Activated naive CD4-positive, alpha-beta T cell treated with anti-CD3 and anti-CD28 coated beads, Interleukin-2, amount 10 ng/mL, durations not matched to agents 7 days and 5 days (primary cell): ENCODE measurements around the gene EPHA4.
"Not testable (repeated sequence)": the region's sequence is repeated elsewhere in the genome, so short reads cannot be mapped to it uniquely, and the experiment has no call there.

Source experiments
- CTCF ChIA-PET: fragments of 350-600 bp; sonication (Branson Sonifier 250); formaldehyde crosslinking; loops from one replicate; lab custom pipeline; 2021; ENCODE audit warnings: antibody characterized with exemption; lab: Charles Lee
- DNase-seq: peaks from one replicate; pipeline ENCODE4 v3.0.0-alpha.2; 2020
- H3K27ac Mint-ChIP-seq: one replicate; pipeline ENCODE4 v1.8.0; 2021; ENCODE audit warnings: mild to moderate bottlenecking, moderate library complexity, mixed read lengths
- H3K27me3 Mint-ChIP-seq: one replicate; pipeline ENCODE4 v1.8.0; 2021; ENCODE audit warnings: mild to moderate bottlenecking, mixed read lengths
- H3K36me3 Mint-ChIP-seq: one replicate; pipeline ENCODE4 v1.8.0; 2021; ENCODE audit warnings: mixed read lengths
- H3K4me1 Mint-ChIP-seq: one replicate; pipeline ENCODE4 v1.8.0; 2021; ENCODE audit warnings: mixed read lengths
- H3K4me3 Mint-ChIP-seq: one replicate; pipeline ENCODE4 v1.8.0; 2021; ENCODE audit warnings: mild to moderate bottlenecking, moderate library complexity, mixed read lengths
- H3K9me3 Mint-ChIP-seq: one replicate; pipeline ENCODE4 v1.8.0; 2021; ENCODE audit warnings: mixed read lengths

Gene EPHA4

DNA sequence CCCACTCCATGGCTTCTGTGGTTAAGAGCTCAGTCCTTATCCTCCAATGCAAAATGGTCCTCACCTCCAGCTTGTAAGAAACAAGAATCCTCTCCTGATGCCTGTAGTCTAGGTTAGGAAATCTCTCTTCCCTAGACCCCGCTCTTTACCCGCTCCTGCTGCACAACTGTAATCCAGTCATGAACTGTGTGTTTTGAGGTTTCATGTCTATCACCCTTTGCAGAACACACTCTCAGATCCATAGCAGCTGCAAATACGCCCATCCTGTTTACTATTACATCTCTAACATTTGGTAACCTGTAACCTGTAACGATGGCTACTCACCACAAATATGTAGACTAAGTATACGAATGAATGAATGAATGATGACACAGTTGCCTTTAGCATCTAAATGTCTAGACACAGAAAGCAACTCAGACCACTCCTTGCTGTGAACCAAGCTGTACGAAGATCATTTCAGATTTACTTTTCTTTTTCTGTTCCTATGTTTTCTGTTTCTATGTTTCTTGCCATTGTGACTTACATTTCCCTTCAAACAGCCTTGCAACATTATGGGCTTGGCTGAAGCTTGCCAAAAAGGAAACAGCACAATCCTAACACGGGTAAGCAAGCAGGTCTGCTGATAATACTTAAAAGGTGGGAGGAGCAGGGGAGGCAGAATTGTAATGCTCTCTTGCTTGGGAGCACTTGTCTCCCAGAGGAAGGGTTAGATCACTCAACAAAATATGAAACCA is 53.7 kb downstream of the EPHA4 start:
- peak; percentile 59 for DNase-seq
- Mint-ChIP-seq H3K27me3 (no peaks in the 10 kb centered on the region), H3K27ac (no peak overlapping the region), H3K36me3 (peaks cover 11% of the 10 kb centered on the region), H3K9me3 (peaks cover 3% of the 10 kb centered on the region), H3K4me3 (no peak overlapping the region), H3K4me1 (peaks cover 14% of the 10 kb centered on the region)
- CTCF ChIA-PET = interaction anchor here (0.6 to 1.6 kb wide), 6 partner anchors 11 to 56 kb away, joined by 3 to 5 read pairs (median 4); no protein-coding TSS in a partner anchor

DNA sequence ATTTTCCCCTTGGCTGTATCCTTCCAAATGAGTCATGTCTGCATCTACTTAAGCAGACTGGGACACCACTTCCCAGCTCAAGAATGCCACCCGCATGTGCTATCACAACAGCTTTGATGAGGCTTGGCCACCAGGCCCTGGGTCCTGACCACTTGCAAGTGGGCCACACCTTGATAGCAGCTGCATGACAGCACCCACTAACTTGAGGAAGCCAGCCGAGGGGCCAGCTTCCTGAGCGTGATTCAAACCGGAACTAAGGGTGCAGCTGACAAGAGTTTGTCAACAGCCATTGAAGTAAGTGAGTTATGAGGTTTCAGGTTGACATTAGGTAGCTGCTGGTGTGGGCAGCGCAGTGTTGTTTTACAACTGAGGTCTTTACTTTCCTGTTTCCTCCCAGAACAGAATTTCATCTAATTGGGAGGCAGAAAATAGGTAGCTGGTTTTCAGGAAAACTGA is 54.4 kb downstream of the EPHA4 start:
- Mint-ChIP-seq H3K4me3 (no peak overlapping the region), H3K27ac (no peak overlapping the region), H3K27me3 (peaks cover 3% of the 10 kb centered on the region), H3K9me3 (peaks cover 3% of the 10 kb centered on the region), H3K36me3 (peaks cover 11% of the 10 kb centered on the region), H3K4me1 (peaks cover 19% of the 10 kb centered on the region)
- CTCF ChIA-PET = interaction anchor here (0.6 to 1.6 kb wide), 6 partner anchors 10 to 57 kb away, joined by 3 to 5 read pairs (median 4); no protein-coding TSS in a partner anchor
- DNase-seq = peak; percentile 88

DNA sequence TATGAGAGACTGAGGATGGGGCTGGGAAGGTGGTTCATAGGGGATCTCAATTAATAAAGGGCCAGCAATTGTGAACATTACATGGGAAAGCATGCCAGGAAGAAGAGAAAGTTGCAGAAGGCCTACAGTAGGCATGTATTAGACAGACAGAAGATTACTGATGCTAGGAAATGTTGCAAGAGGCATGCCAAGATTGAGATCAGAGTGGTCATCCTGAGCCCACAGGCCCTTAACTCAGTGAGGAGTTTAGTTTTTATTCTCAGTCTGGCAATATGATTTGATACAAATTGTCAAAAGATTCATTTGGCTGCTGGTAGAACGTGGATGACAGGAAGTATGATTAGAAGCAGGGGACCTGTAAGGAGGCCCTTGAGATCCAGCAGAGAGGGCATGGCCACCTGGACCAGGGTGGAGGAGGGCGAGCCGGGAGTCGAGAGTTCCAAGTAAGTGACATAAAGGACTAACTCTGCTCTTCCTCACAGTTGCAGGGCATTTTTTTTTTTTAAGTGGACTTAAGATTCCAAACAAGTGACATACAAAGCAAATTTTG is 54.9 kb downstream of the EPHA4 start:
- CTCF ChIA-PET = interaction anchor here (1.2 kb wide), 1 partner anchor 30 kb away, joined by 3 read pairs; no protein-coding TSS in a partner anchor
- no peak overlapping the region for H3K27ac Mint-ChIP-seq

DNA sequence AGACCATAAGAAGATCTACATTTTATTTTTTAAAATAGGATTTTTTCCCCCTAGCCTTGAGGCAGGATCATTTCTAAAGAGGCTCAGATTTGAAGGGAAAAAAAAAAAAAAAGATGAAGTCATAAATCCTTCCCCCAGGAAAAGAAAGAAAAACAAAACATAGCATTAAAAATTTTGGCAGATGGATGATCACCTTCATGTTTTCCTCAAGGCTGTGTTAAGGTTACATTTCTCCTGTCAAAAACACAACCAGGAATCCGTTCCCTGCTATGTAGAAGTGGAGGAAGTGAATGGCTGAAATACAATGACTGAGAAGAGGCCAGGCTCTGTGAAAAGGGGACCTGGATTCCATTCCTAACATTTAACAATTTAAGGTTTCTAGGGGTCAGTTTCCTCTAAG is 56.2 kb downstream of the EPHA4 start:
- DNase-seq = no peak
- Mint-ChIP-seq H3K4me3 (no peak overlapping the region), H3K36me3 (peaks cover 12% of the 10 kb centered on the region), H3K27ac (no peak overlapping the region), H3K9me3 (peaks cover 2% of the 10 kb centered on the region), H3K27me3 (peaks cover 4% of the 10 kb centered on the region), H3K4me1 (peaks cover 23% of the 10 kb centered on the region)
- CTCF ChIA-PET = no interaction called here

More for the DNA sequence above, 54.9 kb downstream of the EPHA4 start:
- H3K4me3 Mint-ChIP-seq = no peak overlapping the region
- H3K9me3 Mint-ChIP-seq = peaks cover 3% of the 10 kb centered on the region
- no peak for DNase-seq
- H3K27me3 Mint-ChIP-seq = peaks cover 4% of the 10 kb centered on the region
- peaks cover 23% of the 10 kb centered on the region for H3K4me1 Mint-ChIP-seq
- peaks cover 14% of the 10 kb centered on the region for H3K36me3 Mint-ChIP-seq

DNA sequence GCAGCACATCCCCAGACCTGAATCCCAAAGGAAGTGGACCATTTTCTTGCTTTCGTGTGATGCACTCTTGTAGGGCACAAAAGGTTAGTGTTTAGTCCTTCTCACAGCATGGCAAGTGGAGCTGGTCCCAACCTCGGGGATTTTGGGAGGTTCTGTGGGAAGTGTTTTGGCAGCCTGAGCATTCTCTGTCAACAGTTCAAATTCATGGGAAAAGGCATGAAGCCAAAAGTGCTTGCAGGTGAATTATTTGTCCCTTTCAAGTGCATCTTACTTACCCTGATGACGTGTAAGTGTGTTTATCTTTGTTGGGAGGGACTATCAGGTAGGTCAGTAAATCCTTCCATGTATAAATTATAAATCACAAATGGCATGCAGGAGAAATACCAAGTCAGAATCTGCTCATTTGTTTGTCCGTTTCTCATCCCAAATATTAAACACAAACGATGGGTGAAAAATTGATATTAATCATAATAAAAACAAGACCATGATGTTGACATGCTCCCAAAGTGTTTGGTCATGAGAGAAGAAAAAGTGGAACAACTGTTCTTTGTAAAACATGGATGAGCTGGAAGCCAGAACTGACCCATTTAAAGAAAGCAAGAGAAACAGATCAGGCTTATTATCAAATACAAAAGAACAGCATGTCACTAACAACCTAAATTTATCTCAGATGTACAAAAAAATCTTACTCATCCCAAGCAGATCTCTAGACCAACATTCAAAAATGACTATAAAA is 57.6 kb downstream of the EPHA4 start:
- peaks cover 2% of the 10 kb centered on the region for H3K9me3 Mint-ChIP-seq
- peaks cover 23% of the 10 kb centered on the region for H3K4me1 Mint-ChIP-seq
- H3K27ac Mint-ChIP-seq = no peak overlapping the region
- DNase-seq = no peak
- H3K36me3 Mint-ChIP-seq = peaks cover 12% of the 10 kb centered on the region
- H3K27me3 Mint-ChIP-seq = peaks cover 4% of the 10 kb centered on the region
- H3K4me3 Mint-ChIP-seq = no peak overlapping the region
- CTCF ChIA-PET = no interaction called here

DNA sequence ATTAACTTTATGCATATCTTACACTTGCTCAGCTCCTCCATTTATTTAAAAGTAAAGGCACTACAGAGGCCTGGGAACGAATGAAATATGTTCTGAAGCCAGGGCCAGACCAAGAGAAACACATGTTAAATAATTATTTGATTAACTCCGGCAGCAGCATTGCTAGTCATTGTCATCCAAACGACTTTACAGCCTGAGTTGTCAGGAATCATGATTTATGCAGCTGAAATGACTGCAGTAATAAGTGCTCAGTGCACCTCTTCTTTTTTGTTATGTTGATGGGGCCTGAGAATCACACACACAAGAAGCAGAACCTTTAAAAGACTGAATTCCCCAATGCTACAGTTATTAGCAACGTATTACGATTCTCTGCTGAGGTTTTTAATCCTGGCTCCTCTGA is 58.9 kb downstream of the EPHA4 start:
- no peak overlapping the region for H3K27ac Mint-ChIP-seq

DNA sequence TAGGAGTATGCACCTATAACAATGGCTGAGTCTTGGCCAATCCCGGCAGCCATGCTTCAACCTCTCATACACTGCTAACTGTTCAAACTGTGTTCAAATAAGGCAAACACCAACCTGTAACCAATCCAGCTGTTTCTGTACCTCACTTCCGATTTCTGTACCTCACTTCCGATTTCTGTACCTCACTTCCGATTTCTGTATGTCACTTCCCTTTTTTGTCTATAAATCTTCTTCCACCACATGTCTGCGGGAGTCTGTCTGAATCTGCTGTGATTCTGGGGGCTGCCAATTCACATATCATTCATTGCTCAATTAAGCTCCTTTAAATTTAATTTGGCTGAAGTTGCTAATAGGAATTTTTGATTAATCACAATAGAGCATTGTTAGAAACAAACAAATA is 60.8 kb downstream of the EPHA4 start:
- H3K27ac Mint-ChIP-seq, H3K4me3 Mint-ChIP-seq, DNase-seq, H3K27me3 Mint-ChIP-seq, CTCF ChIA-PET, H3K9me3 Mint-ChIP-seq: not testable (repeated sequence)
- Mint-ChIP-seq H3K4me1 (peaks cover 23% of the 10 kb centered on the region), H3K36me3 (peaks cover 16% of the 10 kb centered on the region)

More for the DNA sequence above, 58.9 kb downstream of the EPHA4 start:
- Mint-ChIP-seq H3K4me1 (peaks cover 23% of the 10 kb centered on the region), H3K27me3 (peaks cover 4% of the 10 kb centered on the region), H3K36me3 (peaks cover 12% of the 10 kb centered on the region), H3K4me3 (no peak overlapping the region), H3K9me3 (peaks cover 2% of the 10 kb centered on the region)
- no peak for DNase-seq
- CTCF ChIA-PET = no interaction called here

DNA sequence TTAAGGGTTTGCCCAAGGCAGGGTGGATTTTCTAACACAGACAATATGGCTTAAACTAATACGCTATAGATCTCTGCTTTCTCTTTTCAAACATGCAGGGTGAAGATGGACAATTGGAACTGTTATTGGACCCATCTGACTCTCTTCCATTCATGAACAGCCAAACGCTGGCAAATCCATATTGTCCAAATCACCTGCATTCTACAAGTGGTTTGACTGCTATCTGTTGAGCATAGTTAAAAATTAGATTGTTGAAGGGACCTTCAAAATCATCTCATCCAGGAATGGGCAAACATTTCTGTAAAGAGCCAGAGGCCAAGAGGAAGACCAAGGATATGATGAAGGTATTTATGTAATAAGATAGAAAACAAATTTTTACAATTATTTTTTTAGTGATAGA is 65.6 kb downstream of the EPHA4 start:
- Mint-ChIP-seq H3K9me3 (peaks cover 2% of the 10 kb centered on the region), H3K4me3 (no peak overlapping the region), H3K4me1 (peaks cover 14% of the 10 kb centered on the region), H3K27ac (no peak overlapping the region), H3K36me3 (peaks cover 20% of the 10 kb centered on the region), H3K27me3 (peaks cover 7% of the 10 kb centered on the region)
- CTCF ChIA-PET = no interaction called here
- no peak for DNase-seq

DNA sequence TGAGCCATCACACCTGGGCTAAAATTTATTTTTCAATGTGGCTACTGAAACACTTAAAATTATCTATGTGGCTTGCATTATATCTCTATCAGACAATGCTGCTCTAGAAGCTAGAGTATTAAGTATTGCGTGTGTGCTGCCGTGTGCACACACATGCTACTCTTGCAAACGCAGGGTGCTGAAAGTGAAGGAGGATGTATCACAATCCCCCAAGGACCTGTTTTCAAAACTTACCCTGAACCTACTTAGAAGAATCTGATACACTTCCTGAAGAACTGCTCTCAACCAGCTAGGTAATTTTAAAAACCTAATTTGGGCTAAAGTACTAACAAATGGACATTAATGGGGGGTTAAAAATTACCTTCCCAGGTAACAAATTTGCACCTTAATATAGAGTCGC is 66.5 kb downstream of the EPHA4 start:
- Mint-ChIP-seq H3K9me3 (no peaks in the 10 kb centered on the region), H3K27me3 (peaks cover 11% of the 10 kb centered on the region), H3K4me3 (no peak overlapping the region), H3K36me3 (peaks cover 20% of the 10 kb centered on the region), H3K4me1 (peaks cover 13% of the 10 kb centered on the region), H3K27ac (no peak overlapping the region)
- DNase-seq = no peak
- CTCF ChIA-PET = no interaction called here

DNA sequence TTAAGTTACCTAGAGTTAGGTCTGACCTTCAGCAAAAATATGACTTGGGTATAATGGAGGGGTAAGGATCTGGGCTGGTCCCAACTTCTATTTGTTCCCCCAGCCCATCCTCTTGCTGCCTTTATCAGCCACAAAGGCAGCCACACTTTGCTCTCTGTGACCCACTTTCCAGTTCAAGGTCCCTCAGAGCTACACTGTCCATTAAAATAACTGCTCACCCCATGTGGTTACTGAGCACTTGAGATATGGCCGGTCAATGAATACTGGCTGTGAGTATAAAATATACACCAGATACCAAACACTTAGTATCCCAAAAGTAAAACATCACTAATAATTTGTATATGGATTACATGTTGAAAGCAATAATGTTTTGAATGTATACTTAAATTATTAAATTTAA is 67.2 kb downstream of the EPHA4 start:
- peaks cover 25% of the 10 kb centered on the region for H3K36me3 Mint-ChIP-seq
- H3K4me1 Mint-ChIP-seq = peaks cover 20% of the 10 kb centered on the region
- H3K4me3 Mint-ChIP-seq = no peak overlapping the region
- no peaks in the 10 kb centered on the region for H3K9me3 Mint-ChIP-seq
- DNase-seq = no peak
- peaks cover 11% of the 10 kb centered on the region for H3K27me3 Mint-ChIP-seq
- CTCF ChIA-PET = no interaction called here
- no peak overlapping the region for H3K27ac Mint-ChIP-seq

DNA sequence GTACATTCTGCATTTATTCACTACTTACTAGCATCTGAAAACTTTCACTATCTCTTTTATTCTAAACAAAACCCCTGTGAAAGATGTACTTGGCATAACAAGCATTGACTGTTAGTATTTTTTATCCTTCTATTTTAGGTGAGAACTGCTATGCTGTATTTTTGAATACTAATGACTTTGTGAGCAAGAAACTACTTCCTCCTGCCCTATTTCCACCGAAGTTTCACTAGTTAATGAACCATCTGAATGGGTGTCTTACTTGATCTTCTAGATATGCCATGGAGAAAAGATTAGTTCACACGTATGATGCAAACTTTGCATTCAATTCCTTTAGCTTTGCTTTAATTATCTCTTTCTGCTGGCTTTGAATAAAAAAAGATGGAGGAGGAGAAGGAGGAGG is 68.1 kb downstream of the EPHA4 start:
- Mint-ChIP-seq H3K4me3 (no peak overlapping the region), H3K27ac (no peak overlapping the region), H3K36me3 (peaks cover 26% of the 10 kb centered on the region), H3K9me3 (no peaks in the 10 kb centered on the region), H3K27me3 (peaks cover 11% of the 10 kb centered on the region), H3K4me1 (peaks cover 21% of the 10 kb centered on the region)
- CTCF ChIA-PET = no interaction called here
- no peak for DNase-seq

DNA sequence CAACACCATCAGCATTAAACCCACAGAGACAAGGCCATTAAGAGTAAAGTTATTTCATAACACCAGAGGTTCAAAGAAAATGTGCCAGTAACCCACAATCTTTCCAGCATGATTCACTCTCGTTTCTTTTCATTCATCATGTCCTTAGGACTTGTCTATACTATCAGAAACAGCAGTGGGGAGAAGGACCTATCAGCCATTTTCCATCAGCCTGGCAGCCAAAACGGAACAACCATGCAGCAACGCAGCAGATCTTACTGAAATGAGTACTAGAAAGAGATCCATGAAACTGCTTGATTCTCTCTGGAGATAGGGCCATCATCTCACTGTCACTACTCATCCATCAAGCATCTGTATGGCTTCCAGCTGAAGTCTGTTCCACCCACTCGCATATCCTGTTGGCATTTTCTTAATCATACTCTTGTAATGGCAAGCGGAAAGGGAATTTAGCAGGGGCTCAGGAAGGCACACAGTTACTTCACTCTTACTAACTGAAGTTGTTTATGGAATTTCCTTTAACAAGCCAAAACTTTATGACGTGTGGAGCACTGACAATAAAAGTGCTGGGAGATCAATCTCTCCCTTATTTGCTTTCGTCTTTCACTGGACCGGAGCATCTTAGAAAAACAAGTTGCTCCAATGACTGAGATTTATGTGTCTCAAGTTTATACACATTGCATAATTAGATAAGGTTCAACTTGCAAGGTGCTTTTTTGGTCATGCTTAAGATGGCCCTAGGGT is 69.7 kb downstream of the EPHA4 start:
- Mint-ChIP-seq H3K4me3 (no peak overlapping the region), H3K27ac (no peak overlapping the region), H3K36me3 (peaks cover 26% of the 10 kb centered on the region), H3K4me1 (peaks cover 21% of the 10 kb centered on the region), H3K9me3 (no peaks in the 10 kb centered on the region), H3K27me3 (peaks cover 11% of the 10 kb centered on the region)
- CTCF ChIA-PET = no interaction called here
- no peak for DNase-seq

DNA sequence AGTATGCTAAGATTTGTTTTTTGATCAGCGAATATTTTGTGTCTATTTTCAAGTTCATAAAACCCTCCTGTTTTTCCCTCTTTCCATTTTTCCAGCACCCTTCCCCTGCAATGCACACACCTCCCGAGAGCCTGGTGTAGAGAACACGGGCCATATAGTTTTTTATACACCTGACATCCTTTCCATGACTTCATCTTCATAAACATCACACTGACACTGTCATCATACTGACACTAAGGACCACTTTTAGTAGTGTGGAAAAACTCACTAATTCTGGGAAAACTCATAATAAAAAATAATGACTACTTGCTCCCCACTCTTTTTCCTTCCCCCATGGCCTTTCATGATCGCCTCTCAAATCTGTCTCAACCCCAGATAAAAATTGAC is 70.2 kb downstream of the EPHA4 start:
- peaks cover 26% of the 10 kb centered on the region for H3K36me3 Mint-ChIP-seq
- H3K9me3 Mint-ChIP-seq = no peaks in the 10 kb centered on the region
- peaks cover 21% of the 10 kb centered on the region for H3K4me1 Mint-ChIP-seq
- CTCF ChIA-PET = no interaction called here
- no peak for DNase-seq
- no peak overlapping the region for H3K4me3 Mint-ChIP-seq
- H3K27ac Mint-ChIP-seq = no peak overlapping the region
- H3K27me3 Mint-ChIP-seq = peaks cover 11% of the 10 kb centered on the region
